ENCODE results near the gene P2RY8. TPM values are rescaled to one million over a fixed set of nuclear protein-coding genes. Genes with fewer than 3 reads are reported as not detected.
"Not testable (repeated sequence)": the region's sequence is repeated elsewhere in the genome, so short reads cannot be mapped to it uniquely, and the experiment has no call there.

The P2RY8 gene
- total RNA-seq, 1 donor from 2014 or later = 0.17 TPM

DNA sequence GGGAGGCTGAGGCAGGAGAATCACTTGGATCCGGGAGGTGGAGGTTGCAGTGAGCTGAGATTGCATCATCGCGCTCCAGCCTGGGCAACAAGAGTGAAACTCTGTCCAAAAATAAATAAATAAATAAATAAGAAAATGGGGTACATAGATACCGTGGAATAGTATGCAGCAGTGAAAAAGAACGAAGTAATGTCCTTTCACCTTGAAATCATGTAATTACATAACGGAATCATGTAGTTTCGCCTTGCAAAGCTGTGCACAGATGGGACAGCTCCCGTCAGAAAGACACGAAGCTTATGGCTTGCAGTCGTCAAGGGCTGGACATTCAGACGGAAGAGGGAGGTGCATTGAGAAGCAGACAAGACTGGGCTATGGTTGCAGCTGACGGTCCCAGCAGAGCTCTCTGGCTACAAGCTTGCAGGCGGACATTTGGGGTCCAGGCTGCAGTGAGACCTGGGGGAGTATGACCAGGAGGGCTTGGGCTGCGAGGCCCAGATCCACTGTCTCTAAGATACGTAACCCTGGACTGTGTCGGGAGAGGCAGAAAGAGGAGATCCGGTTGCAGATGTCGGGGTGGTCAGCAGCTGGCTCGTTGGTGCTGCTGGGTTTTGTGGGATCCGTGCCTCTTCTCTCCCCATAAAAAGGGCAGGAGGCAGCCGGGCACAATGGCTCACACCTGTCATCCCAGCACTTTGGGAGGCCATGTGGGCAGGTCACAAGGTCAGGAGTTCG is 6.2 kb upstream of the P2RY8 start:
- DNase-seq = no peak

DNA sequence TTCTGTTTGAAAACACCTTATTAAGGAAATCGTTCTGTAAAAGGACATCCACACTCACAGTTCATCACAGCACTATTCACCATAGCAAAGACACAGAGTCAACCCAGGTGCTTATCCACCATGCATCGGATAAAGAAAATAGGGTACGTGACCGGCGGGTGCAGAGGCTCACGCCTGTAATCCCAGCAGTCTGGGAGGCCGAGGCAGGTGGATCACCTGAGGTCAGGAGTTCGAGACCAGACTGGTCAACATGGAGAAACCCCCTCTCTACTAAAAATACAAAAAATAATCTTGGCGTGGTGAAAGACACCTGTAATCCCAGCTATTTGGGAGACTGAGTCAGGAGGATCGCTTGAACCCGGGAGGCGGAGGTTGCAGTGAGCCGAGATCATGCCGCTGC is 2.2 kb upstream of the P2RY8 start:
- DNase-seq = not testable (repeated sequence)

- DNase-seq = not testable (repeated sequence)
Measured at GRCh38 chrX:1537716-1538090, 718 bp upstream of the P2RY8 start.

GRCh38 chrX:1536712-1537030 is 314 bp downstream of the P2RY8 start:
- no peak for DNase-seq

DNA sequence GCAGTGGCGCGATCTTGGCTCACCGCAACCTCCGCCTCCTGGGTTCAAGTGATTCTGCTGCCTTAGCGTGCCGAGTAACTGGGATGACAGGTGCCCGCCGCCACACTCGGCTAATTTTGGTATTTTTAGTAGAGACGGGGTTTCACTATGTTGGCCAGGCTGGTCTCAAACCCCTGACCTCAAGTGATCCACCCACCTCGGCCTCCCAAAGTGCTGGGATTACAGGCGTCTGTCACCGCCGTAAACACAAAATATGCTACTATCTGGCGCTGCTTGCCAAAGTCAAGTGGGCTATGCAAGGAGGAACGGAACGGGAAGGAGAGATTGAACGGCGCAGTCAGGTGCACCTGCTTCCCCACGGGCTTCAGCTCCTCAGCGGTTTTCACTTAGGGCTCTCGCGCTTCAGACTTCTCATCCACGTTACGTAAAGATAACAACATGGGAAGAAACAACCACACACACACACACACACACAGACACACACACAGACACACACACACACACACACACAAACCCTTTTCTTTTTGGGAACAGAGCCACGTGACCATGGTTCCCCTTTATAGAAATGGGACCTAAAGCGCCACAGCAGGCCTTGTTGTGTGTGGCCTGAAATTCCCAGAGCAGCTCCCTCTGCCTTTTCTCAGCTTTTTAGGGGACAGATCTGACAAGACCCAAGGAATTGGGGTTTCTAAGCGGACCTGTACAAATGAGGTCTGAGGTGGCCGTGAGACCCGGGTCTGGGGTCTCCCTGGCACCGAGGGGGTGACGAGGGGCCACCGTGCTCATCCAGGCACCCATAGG is 1.5 kb downstream of the P2RY8 start:
- no peak for DNase-seq

DNA sequence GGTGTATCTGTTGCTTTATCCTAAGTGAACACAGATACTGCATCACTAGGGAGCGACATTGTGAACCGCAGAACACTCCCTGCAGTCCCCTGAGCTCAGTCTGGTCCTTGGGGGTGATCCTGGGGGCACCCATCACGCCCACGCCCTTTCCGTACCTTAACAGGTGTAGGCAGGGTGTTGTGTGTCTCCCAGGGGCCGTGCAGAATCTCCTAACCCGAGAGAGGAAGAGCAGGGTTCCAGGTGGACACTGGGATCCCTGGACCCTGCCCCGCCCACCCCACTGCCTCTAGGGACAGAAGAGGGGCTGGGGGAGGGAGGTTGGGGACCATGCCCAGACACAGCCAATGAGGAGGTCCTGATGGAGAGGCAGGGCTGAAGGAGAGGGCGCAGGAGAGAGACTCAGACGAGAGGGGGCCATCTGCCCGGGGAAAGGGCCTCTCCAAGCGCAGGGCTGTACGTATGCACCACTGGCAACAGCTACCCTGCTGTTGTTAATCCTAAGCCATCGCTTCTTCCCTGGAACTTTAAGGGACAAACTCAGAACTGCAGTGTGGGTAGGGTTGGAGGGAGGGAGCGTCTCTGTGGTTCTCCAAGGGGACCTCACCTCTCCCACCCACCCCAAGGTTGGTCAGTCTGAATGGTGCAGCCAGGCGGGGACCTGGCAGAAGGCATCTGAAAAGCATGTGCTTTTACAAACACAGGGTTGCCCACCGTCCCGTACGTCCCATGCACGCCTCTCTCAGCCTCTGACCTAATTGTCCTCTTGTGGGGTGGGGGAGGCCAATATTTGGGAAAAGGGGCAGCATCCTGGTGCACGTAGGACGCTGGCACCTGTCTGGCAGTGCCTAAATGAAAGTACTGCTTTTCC is 2.5 kb downstream of the P2RY8 start:
- no peak for DNase-seq

DNA sequence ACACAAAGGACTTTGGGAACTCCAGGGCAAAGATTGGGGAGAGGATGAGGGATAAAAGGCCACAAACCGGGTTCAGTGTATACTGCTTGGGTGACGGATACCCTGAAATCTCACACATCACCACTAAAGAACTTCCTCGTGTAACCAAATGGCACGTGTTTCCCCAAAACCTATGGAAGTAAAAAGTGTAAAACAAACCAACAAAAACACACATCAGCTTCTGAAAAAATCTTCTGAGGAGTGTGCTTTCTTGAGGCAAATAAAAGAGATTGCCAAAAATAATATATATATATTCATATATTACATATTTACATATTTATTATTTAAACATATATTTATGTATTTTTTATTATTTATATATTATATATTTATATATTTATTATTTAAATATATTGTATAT is 3.9 kb downstream of the P2RY8 start:
- no peak for DNase-seq

- no peak for DNase-seq
Measured at GRCh38 chrX:1531096-1531890, 5.7 kb downstream of the P2RY8 start.

- no peak for DNase-seq
Measured at GRCh38 chrX:1529756-1530155, 7.2 kb downstream of the P2RY8 start.

DNA sequence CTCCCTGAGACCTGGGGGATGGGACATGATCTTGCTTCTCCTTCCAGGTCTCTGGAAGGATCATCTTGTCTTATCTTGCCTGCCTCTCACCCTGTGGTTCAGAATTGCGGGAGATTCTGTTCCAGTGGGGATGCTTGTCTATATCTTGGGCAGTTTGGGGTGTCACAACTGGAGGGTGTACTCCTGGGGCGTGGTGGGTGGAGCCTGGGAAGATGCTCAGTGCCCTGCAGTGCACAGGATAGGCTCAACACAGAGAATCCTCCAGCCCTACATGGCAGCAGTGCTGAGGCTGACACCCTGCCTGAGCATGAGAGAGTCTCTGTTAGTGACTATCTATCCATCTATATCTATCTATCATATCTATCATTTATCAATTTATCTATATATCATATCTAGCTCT is 7.7 kb downstream of the P2RY8 start:
- DNase-seq = no peak

GRCh38 chrX:1528884-1529203 is 8.1 kb downstream of the P2RY8 start:
- DNase-seq = no peak

GRCh38 chrX:1528186-1528883 is 8.7 kb downstream of the P2RY8 start:
- no peak for DNase-seq

DNA sequence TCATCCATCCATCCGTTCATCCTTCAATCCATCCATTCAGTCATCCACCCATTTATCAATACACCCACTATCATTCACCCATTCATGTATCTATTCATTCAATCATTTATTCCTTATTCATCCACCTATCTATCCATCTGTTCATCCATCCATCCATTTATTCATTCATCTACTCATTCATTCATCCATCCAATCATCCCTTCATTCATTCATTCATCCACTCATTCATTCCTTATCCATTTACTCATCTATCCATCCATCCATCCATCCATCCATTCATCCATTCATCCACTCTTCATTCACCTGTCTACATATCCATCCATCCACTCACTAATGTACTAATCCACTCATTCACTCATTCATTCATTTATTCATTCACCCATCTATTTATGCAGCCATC is 9.5 kb downstream of the P2RY8 start:
- DNase-seq = no peak

GRCh38 chrX:1526565-1526964 is 10.4 kb downstream of the P2RY8 start:
- DNase-seq = no peak

DNA sequence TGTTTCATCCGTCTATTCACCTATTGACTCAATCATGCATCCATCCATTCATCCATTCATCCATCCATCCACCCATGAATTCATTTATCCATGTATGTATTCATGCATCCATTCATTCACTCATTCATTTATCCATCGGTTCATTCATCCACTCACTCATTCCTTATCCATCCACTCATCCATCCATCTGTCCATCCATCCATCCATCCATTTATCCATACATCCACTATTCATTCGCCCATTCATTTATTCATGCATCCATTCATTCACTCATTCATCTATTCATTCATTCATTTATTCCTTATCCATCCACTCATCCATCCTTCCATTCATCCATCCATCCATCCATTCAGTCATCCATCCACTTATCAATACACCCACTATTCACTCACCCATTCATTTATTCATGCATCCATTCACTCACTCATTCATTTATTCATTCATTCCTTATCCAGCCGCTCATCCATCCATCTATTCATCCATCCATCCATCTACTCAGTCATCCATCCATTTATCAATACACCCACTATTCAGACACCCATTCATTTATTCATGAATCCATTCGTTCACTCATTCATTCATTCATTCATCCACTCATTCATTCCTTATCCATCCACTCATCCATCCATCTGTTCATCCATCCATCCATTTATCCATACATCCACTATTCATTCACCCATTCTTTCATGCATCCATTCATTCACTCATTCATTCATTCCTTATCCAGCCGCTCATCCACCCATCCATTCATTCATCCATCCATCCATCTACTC is 11.2 kb downstream of the P2RY8 start:
- DNase-seq = no peak

DNA sequence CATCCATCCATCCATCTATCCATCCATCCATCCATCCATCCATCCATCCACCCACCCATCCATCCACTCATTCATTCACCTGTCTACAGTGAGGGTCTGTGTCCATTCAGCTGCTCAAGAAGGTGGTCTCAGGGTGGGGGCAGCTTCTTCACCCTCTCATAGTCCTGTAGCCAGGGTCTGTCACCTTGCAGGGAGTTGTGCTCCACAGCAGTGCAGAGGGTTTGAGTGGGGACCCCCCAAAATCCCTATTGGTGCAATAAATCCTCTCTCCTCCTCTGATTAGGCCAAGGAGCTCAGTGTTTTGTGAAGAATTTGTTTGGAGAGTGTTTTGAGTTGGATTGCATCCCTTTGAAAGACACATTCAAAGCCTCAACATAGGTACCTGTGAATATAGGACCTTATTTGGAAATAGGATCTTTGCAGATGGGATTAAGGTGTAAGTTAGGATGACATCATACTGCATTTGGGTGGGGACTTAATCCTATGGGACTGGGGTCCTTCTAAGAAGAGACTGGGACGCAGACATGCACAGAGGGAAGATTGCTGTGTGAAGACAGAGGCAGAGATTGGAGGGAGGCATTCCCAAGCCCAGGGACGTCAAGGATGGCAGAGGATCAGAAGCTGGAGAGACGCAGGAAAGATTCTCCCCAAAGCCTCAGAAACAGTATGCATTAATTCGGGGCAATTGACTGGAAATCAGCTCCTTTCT is 12.0 kb downstream of the P2RY8 start:
- DNase-seq = no peak

DNA sequence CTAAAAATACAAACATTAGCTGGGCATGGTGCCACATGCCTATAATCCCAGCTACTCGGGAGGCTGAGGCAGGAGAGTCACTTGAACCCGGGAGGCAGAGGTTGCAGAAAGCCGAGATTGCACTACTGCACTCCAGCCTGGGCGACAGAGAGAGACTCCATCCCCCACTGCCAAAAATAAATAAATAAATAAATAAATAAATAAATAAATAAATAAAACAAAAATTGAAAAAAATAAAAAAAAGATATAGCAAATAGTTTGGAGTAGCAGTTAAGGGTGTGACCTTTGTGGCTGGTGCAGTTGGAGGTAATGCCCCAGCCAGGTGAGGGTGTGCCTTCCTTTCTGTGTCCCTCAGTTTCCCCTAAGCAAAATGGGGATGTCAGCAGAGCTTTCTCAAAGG is 14.1 kb downstream of the P2RY8 start:
- not testable (repeated sequence) for DNase-seq

- DNase-seq = no peak
Measured at GRCh38 chrX:1521459-1521956, 15.5 kb downstream of the P2RY8 start.

GRCh38 chrX:1520350-1520749 is 16.6 kb downstream of the P2RY8 start:
- DNase-seq = no peak

DNA sequence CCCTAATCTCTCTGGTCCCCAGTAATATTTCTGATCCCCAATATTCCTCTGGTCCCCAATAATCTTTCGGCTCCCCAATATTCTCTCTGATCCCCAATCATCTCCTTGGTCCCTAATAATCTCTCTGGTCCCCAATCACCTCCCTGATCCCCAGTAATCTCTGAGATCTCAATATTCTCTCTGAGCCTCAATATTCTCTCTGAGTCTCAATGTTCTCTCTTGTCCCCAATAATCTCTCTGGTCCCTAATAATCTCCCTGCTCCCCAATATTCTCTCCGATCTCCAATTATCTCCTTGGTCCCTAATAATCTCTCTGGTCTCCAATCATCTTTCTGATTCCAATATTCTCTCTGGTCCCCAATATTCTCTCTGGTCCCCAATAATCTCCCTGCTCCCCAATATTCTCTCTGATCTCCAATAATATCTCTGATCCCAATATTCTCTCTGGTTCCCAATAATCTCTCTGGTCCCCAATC is 17.9 kb downstream of the P2RY8 start:
- DNase-seq = no peak

Data from dermis blood vessel endothelial cell (primary cell).